HG02943 (cell line): ENCODE measurements around the gene MAP7D1.
A peak's percentile ranks its signal among the peaks of the same experiment; 100 is the strongest.
"Not testable (repeated sequence)": the region's sequence is repeated elsewhere in the genome, so short reads cannot be mapped to it uniquely, and the experiment has no call there.

ENCODE experiments used
- ATAC-seq: cut with Tn5 transposase; IDR thresholded peaks from one replicate; pipeline ENCODE4 v1.9.1; 2021; ENCODE audit warnings: mild to moderate bottlenecking, low read depth, moderate library complexity; ENCODE audit not compliant: unreplicated experiment

MAP7D1 gene

GRCh38 chr1:36198641-36199040 lies 42.7 kb downstream of the MAP7D1 start:
- no peak for ATAC-seq

- ATAC-seq = no peak
These were observed 44.2 kb downstream of the MAP7D1 start for GRCh38 chr1:36199934-36200741.

GRCh38 chr1:36203027-36203553 lies 47.1 kb downstream of the MAP7D1 start:
- no peak for ATAC-seq

- ATAC-seq = no peak
These were observed 47.8 kb downstream of the MAP7D1 start for GRCh38 chr1:36203554-36204346.

- no peak for ATAC-seq
These were observed 48.5 kb downstream of the MAP7D1 start for GRCh38 chr1:36204347-36204909.

GRCh38 chr1:36206323-36206858 lies 50.4 kb downstream of the MAP7D1 start:
- ATAC-seq = no peak

GRCh38 chr1:36207339-36207738 lies 51.4 kb downstream of the MAP7D1 start:
- no peak for ATAC-seq

- ATAC-seq = no peak
These were observed 53.2 kb downstream of the MAP7D1 start for GRCh38 chr1:36208978-36209703.

GRCh38 chr1:36211307-36211706 lies 55.3 kb downstream of the MAP7D1 start:
- ATAC-seq = no peak

GRCh38 chr1:36211841-36212240 lies 55.9 kb downstream of the MAP7D1 start:
- ATAC-seq = no peak

GRCh38 chr1:36212782-36213181 lies 56.8 kb downstream of the MAP7D1 start:
- no peak for ATAC-seq

- ATAC-seq = no peak
These were observed 61.7 kb downstream of the MAP7D1 start for GRCh38 chr1:36217670-36218069.

- not testable (repeated sequence) for ATAC-seq
These were observed 65.9 kb downstream of the MAP7D1 start for GRCh38 chr1:36221901-36222300.

- ATAC-seq = no peak
These were observed 66.8 kb downstream of the MAP7D1 start for GRCh38 chr1:36222481-36223380.

- ATAC-seq = peak; percentile 14
These were observed 67.5 kb downstream of the MAP7D1 start for GRCh38 chr1:36223381-36223995.

- peak; percentile 91 for ATAC-seq
These were observed 68.1 kb downstream of the MAP7D1 start, which contains the start of gene THRAP3 for GRCh38 chr1:36223996-36224536. Gene THRAP3 (plus strand): TSS chr1:36224443. CDS start chr1:36282564, 58,121 bp downstream.

- peak; percentile 51 for ATAC-seq
These were observed 68.8 kb downstream of the MAP7D1 start for GRCh38 chr1:36224537-36225282.
